GM18508 (cell line): Measurements from ENCODE around the gene AREL1.

Experiments used
- ATAC-seq: cut with Tn5 transposase; IDR thresholded peaks from one replicate; pipeline ENCODE4 v1.9.1; 2021; ENCODE audit warnings: moderate number of reproducible peaks; ENCODE audit not compliant: insufficient read depth, unreplicated experiment

AREL1 gene

DNA sequence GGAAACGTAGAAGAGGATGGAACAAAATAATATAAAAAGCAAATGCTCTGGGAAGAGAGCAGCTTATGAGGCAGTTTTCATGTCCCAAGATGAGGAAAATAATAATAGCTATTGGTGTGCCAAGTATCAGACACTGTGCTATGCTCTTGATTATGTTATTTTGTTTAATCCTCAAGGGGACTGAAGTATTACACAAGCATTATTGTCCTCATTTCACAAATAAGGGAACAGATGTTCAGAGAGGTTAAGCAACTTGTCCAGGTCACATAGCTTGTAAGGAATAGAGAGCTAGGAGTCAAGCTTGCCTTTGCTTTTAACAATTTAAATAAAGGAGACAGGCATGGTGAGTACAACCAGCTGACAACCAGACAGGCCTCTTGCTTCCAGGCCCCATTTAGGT, 73.9 kb downstream of the AREL1 start:
- ATAC-seq = no peak

DNA sequence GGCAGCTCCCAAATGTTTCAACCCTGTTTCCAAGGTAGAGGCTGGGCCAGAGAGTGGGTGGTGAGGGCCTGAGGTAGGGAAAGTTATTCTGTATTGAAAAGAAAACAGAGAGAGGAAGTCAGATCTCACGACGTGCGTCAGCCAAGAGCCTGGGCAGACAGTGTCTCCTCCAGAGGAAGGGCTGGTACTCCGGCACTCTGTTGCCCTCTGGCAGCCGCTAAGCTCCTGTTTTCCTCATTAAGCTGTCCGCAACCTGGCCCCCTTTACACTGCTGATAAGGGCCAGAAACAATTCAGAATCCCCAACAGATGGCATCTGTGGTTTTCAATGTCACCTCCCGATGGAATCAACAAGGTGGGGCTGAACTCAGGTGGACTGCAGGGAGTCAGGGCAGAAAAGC, 74.8 kb downstream of the AREL1 start:
- no peak for ATAC-seq

DNA sequence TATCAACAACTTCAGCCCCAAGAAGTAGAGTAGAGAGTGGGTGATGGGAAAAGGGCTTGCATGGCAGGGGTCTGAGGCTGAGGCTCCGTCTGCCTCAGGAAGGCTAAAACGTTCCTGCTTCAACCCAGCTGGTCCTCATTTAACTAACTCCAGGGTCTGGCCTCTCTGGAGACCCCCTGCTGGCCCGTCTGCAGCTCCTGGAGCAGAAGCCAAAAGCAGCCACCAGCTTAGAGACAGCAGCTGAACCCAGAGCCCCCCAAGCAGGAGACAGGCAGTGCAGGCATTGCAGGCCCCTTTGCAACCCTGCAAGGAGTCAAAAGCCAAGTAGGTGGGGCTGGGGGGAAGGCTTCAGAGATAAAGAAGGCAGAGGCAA, 75.7 kb downstream of the AREL1 start:
- ATAC-seq = no peak

DNA sequence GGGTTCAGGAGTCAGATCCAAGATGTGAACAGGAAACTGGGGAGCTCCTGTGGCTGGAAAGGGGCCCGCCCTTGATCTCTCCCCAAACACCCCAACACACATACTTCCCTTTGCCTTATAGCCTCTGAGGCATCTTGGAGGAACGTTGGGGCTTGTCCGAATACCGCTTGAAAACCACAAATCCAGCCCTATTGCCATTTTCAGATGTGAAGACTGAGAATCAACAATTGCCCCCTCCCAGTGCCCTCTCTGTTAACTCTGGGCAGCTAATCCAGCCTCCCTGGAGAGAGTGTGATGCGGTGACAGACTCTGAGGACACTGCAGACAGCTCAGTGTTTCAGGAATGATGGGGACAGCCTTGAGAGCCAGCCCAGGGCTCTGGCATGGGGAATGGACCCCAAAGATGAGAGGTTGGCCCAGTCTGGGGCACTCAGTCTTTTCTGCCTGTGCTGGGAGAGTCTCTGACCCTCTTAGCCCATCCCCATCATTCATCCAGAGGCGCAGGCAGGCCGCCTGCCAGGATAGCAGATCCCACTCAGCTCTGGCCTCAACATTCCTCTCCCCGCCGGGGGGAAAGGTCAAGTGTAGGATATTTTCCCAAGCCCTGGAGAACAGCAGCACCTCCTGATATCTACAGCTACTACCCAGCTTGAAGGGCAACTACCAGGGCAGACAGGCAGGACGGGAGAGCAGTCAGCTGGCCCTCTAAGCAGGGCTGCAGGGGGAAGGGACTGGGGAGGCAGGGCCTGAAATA, 76.3 kb downstream of the AREL1 start:
- no peak for ATAC-seq

DNA sequence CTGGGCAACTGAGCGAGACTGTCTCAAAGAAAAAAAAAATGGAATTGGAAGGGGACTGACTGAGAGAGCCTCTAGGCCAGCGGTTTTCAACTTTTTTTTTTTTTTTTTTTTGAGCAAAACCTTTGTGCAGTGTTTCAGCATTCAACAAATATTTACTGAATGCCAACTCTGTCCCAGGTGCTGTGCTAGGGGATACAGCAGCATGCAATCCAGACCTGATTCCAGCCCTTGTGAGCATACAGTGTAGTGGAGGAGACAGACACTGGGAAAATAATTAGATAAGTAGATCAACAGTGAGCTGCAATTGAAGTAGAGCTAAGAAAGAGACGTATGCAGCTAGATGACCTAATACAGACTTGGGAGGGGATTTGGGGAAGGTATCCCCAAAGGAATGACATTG, 77.0 kb downstream of the AREL1 start:
- no peak for ATAC-seq

DNA sequence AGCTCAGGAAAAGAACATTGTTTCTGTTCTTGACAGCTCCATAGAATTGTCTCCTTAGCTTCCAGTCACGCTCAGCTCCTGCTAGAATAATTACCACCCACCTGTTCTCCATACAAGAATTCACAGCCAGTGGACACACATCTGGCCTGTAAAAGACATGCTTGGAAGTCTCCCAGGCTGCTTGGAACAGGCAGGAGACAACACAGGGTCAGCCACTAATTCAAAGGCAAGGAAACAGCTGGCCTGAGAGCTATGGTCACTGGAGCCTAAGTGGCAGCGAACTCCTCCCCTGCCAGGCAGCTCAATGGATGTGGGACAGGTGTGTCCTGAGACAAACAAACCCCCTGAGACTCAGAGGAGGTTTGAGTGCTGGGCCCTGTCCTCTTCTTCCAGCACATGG, 77.9 kb downstream of the AREL1 start:
- ATAC-seq = no peak

DNA sequence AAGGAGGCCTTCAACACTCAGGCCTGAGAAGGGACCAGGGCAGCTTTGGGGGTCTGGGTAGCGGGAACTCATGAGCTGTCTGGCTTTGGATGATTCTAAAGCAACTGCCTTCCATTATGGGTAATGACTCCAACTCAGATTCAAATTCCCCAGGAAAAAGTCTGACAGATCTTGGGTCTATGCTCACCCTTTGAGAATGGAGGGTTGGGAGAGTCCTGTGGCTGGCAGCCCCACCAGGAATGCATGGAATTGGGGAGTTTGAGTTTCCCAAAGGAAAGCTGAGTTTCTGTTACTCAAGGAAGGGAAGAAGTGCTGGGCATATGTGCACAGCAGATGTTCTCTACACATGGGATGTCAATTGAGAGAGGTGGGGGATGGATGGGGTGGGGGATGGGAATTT, 78.4 kb downstream of the AREL1 start:
- ATAC-seq = no peak

DNA sequence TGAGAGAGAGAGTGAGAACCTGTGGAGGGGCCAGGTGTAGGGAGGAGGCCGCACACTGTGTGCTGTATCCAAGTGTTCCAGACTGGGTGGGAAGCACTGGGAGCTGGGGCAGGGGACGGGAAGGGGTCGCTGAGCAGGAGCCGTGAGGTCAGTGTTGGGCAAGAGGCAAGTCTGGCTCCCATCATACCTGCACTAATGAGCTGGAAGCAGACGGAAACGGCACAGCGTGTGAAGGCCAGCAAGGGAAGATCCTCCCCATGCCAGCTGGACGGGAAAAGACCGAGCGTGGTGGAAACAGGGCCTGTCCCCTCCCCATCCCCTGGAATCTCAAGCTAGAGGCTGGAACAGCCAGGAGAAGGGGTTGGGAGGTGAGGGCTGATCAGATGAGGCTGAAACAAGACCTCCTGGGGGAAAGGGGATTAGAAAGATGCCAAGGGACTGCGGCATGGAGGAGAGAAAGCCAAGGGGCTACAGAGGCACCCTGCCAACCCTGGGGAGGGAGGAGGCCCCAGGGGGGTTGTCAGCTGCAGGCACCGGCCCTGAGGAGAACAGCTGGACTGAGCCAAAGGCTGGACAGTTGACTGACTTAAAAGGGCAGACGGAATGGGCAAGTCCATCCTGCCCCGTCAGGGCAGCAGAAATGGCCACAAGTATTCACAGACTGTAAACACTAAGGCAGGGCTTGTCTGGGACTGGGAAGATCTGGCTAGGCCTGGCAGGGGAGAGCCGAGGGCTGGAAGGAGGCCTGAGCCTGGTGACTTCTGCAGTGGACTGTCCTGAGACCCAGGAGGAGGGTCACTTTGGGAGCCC, 81.8 kb downstream of the AREL1 start:
- no peak for ATAC-seq

DNA sequence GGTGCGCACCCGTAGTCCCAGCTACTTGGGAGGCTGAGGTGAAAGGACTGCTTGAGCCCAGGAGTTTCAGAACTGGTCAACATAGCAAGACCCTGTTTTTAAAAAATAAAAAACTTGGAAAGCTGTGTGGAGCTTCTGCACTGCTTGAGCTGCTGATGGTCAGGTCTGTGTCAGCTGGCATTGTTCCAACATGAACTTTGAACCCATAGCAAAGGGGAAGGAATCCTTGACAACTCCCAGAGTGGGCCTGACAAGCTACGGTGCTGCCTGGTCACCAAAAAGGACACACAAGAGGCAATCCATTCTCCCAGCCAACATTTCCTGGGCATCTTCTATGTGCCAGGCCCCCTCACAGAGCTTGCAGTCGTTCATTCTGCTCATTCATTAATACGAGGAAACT, 84.5 kb downstream of the AREL1 start:
- ATAC-seq = no peak

DNA sequence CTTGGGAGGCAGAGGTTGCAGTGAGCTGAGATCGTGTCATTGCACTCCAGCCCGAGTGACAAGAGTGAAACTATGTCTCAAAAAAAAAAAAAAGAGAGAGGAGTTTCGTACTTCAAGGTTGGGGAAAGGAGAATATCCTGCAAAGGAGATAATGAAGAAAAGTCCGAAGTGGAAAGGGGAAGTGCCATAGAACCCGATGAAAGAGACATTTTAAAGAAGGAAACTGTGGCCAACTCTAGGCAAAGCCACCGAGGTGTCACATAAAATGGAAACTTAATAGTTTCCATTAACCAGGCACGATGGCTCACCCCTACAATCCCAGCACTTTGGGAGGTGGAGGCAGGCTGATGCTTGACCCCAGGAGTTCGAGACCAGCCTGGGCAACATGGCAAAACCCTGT, 85.8 kb downstream of the AREL1 start:
- no peak for ATAC-seq

DNA sequence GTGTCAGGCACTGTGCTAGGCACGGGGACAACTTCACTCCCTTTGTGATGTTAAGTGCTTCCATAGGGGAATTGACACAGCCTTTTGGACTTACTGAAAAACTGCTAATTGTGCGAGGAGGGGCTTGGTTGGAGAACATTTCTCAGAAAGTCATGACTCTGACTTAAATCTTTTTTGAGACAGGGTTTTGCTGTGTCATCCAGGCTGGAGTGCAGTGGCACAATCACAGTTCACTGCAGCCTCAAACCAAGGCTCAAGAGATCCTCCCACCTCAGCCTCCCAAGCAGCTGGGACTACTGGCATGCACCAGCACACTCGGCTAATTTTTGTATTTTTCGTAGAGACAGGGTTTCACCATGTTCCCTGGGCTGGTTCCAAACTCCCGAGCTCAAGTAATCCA, 90.6 kb downstream of the AREL1 start:
- no peak for ATAC-seq

DNA sequence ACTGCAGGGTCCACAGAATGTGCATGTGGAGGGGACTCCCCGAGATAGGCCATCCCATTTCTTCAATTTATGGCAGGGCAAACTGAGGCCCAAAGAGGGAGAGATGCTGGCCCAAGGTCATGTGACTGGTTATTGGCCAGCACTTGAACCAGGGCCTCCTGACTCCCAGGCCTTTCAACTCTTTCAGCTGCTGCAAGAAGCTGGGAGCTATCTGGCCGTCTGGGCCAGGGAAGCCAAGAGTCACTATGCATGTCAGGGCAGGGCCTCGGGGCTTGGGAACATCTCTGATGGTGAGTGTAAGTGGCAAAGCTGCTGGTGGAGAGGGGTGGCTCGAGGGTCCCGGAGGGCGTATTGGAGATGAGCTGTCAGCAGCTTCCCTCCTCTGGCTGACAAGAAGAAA, 91.3 kb downstream of the AREL1 start:
- no peak for ATAC-seq

DNA sequence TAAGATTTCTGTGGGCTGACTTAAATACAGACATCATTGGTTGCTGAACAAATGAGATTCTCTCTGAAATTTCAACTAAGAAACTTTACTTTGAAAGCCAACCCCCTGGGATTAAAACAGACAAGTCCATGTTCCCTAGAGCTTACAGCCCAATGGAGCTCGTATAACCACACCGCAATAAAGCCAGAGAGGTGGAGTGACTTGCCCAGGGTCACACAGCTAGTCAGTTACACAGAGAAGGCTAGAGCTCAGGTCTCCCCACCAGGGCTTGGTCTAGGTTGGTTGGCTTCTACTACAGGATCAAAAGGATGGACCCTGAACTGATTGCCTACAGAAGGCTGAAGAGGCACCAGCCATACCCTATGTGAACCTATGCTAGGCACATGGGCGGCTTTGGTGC, 92.0 kb downstream of the AREL1 start:
- no peak for ATAC-seq

DNA sequence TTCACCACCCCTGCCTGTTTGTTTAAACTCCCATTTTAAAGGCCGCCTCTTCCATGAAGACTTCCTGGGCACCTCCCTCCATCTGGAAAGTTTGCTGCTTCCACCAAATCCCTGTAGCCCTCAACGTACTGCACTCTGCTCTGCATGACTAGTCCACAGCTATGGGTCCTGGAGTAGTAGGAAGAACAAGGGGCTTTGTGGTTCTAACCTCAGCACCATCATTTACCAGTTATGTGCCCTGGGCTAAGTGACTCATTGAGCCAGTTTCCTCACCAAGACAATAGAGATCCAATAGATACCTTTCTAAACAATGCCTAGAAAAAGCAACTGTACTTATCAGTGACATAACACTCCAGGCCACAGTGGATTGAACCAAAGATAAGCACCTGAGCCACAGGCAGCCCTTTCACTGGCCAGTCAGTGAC, 92.4 kb downstream of the AREL1 start:
- ATAC-seq = no peak

DNA sequence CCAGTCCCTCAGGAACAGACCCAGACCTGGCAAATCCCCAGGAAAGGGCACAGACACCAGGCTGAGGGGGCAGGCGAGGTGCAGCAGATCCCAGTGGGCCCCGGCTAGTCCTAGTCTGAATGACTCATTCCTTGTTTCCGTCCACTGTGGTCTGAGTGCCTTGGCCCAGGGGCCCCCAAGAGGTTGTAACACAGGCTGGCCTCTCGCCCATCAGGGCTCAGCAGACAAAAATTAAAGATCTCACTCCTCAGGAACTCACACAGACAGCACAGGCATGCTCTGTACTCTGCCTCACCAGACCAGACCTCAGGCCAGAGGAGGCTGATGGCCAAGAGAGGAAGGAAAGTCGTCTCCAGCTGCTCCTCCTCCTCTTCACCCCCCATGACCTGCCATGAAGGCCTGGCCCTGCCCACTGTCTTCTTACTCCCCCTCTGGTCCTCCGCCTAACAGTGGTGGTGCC, 93.2 kb downstream of the AREL1 start:
- no peak for ATAC-seq

DNA sequence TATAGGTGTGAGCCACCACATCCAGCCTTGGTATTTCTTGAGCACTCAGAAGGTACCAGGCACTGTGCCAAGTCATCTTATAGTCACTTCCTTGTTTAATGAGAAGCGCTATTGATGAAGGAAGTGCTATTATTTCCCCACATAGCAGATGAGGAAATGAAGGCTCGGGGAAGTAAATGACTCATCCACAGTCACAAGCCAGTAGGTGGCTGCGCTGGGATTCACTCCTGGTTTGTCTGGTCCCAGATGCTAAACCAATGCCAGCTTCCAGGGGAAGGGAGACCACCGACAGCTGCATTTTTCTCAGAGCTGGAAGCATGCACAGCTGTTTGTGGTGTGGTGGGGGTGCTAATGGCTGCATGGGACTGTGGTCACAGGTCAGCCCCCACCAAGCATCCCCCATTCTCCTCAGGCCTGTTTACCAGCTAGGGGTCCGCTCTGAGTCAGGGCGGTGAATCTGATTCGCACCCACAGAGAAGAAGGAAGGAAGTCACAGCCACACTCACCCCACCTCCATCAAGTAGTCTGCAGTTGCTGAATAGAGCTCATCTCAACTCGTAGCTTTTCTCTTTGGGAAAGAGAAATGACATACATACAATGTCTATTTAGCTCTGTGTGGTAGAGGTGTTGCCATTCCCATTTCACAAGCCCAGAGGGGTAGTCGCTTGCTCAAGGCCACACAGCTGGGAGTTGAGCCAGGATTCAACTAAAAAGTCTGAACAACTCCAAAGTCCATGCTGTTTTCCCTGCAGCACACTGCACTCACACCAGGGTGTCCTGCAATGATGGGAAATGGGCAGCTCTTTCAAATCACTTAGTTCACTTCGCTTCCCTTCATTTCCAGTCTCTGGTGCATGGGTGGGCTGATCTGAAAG, 94.6 kb downstream of the AREL1 start:
- no peak for ATAC-seq

DNA sequence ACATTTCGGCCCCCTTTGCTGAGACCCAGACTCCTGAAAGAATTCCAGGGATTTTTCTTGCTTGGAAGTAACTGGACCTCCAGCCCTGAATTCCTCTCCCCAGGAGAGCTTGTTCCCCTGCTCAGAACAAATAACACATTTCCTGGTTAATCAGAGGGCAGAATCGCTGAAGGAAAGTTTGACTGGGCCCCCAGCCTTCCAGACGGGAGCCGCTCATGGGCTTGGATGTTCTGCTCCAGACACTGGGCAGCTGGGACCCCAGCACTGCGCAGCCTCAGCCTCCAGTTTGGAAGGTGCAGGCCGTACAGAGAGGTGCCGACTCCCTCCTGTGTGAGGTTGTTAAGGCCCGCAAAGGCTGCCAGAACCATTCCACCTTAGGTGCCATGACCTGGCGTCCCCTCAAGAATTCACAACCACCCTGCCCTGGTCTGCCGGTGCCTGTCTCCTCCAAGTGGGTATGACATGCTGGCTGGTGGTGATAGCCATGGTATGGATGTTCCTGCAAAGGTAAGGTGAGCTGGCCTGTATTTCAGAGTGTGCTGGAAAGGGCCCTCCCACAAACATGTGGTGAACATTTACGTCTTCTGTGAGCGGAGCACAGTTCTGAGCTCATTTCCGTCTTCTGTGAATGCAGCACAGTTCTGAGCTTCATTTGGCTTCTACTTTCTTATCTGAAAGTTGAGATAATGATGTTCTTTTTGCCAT, 95.7 kb downstream of the AREL1 start:
- no peak for ATAC-seq

DNA sequence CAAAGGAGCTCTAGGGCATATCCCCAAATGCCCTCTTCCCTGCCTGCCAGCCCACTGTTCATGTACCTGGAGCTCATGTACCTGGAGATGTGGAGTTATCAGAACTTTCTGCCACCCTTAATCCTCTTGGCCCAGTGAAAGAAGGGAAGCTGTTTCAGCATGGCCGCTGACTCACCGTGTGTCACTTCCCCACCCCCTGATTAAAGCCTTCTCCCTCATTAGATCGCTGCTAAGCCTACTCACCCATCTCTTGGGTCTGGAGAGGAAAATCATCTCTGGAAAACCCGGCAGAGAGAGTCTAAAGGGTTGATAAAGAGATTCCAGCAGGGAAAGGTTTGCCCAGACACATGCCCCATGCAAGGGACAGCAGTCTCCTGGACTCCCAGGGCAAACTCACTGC, 96.4 kb downstream of the AREL1 start:
- no peak for ATAC-seq

DNA sequence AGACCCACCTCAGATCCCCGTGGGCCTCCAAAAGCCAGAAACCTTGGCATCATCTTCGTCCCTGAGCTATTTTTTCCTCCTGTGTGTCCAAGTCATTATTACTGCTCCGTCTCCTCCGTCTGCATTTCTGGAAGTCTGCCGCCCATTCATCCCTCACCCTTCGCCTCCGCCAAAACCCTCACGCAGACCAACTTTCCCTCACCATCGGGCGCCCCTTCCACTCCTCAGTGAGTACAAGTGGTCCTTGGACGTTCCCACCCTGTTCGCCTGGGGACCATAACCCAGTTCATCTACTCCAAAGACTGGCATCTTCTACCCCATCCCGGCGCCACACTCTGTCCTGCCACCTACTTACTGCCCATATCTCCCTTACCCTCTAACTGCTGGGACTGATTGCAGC, 97.1 kb downstream of the AREL1 start:
- ATAC-seq = no peak
